OCI-LY1 (cell line): ENCODE results near the gene PTPRJ.

Source experiments
- CTCF ChIP-seq: fragments of 200-600 bp; sonication (generic), shearing (Covaris generic); IDR thresholded peaks from 2 replicates; pipeline ENCODE4 v1.5.1; 2017; ENCODE audit warnings: mild to moderate bottlenecking, antibody characterized with exemption, low read length, moderate library complexity, mixed read lengths
- EZH2 ChIP-seq: fragments of 200-600 bp; sonication (generic), shearing (Covaris generic); IDR thresholded peaks from 2 replicates; pipeline ENCODE4 v1.8.0; 2017; ENCODE audit warnings: borderline replicate concordance, mixed run types, mild to moderate bottlenecking, antibody characterized with exemption, low read length, moderate library complexity, mixed read lengths

- TF ChIP-seq CTCF (no peak), EZH2 (no peak)
Observed at GRCh38 chr11:47998345-47998732, 18.0 kb downstream of the PTPRJ start.
